Ammon's horn (tissue), 1 donor: ENCODE data around the gene ARHGEF25.

Experiments used
- DNase-seq: peaks from one replicate; pipeline ENCODE4 v3.0.0-alpha.2; 2016; ENCODE audit warnings: low spot score

Gene ARHGEF25

DNA sequence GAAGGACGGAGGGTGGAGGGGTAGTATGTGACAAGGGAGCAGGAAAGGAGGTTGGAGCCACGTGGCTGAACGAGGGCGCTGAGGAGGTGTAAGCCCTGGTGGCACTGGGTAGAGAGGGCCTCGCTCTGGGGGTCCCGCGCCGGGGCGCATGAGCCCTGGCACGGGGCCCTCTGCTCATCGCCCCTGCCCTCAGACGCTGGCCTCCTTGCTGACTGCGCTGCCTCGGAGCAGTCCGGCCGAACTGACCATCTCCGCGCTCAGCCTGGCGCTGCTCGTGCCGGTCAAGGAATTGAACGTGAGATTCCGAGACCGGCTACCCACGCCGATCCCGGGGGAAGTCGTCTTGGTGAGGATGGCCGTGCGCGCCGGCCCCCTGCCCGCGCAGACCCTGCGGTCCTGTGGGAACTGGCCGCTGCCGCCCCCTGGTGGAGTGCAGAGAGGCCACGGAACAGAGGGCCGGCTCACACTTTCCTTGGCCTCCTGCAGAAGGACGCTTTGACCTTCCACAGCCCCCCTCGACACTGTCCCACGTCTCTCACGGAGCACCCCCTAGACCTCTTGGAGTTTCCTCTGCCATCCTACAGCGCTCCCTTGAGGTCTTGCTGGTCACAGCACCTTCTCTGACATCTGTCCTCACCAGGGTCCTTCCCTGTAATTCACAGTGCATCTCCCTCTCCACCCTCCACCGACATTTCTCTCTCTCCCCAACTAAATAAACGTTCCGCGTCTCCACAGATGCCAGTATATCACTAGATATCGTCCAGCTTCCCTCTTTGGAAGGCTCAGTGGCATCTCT is 10.5 kb downstream of the ARHGEF25 start:
- DNase-seq: peak; percentile 62

GRCh38 chr12:57622293-57623245 is 11.3 kb downstream of the ARHGEF25 start:
- DNase-seq: peak; percentile 1

- DNase-seq: no peak
Measured at GRCh38 chr12:57623385-57623784, 12.2 kb downstream of the ARHGEF25 start.

GRCh38 chr12:57623811-57624390 is 12.7 kb downstream of the ARHGEF25 start:
- DNase-seq: no peak

DNA sequence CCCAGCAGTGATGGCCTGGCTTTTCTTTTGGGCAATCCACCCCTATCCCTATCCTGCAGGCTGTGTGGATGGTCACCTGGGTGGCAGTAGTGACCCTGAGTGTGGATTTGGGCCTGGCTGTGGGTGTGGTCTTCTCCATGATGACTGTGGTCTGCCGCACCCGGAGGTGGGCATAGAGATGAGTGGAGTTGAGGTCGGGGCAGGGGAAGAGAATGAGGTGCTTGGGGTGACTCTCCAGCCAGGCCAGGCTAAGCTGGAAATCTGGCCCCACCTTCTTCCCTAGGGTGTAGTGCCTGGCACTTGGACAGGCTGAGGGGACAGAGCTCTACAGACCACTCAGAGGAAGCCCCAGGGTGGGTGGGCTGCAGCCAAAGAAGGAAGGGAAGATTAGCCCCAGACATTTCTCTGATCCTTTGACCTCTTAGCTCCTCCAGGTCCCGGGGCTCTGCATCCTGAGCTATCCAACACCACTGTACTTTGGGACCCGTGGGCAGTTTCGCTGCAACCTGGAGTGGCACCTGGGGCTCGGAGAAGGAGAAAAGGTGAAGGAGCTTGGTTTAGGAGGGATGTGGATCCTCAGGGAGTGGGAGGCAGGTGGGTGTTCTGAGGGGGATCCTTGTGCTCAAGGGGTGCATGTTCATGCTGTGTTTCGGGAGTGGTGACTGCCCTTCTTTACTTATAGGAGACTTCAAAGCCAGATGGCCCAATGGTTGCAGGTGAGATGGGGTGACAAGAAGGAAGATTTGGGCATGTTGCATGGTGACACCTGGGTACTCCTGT is 13.4 kb downstream of the ARHGEF25 start:
- DNase-seq: no peak

GRCh38 chr12:57625261-57626032 is 14.2 kb downstream of the ARHGEF25 start:
- peak; percentile 1 for DNase-seq

DNA sequence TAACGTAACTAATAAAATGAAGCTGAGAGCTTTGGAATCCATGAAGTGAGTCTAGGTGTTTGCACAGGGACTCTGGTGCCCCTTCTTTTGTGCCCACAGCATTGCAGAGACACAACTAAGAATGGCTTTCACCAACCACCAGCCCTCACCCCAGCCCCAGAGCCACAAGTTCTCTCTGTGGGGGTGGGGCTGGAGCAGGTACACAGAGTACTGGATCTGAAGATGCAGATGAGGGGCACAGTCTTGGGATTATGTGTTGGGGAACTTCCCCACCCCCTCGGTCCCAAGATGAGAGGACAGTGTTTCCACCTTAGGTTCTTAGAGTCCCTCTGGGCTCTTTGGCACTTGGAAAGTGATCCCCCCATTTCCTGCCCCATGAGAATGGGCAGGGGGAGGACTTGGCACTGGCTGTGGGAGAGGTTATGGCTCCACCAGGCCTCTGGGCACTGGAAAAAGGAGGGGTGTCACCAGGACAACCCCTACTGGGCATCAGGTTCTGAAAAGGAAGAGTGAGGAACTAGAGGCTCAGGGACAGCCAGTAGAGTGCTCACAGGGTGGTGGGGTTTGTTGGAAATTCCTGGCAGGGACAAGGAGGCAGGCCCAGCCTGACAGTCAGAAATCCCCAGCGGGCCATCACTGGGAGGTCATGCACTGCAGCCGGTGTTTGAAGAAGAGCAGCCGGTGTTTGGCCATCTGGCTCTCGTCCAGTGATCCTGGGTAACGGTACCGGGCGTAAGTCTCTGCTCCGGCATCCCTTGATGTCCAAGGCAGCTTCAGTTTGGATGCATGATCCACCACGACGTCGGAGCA is 15.1 kb downstream of the ARHGEF25 start:
- peak; percentile 1 for DNase-seq

- peak; percentile 1 for DNase-seq
Measured at GRCh38 chr12:57626921-57627445, 15.7 kb downstream of the ARHGEF25 start.

- peak; percentile 16 for DNase-seq
Measured at GRCh38 chr12:57627501-57628279, 16.5 kb downstream of the ARHGEF25 start.

DNA sequence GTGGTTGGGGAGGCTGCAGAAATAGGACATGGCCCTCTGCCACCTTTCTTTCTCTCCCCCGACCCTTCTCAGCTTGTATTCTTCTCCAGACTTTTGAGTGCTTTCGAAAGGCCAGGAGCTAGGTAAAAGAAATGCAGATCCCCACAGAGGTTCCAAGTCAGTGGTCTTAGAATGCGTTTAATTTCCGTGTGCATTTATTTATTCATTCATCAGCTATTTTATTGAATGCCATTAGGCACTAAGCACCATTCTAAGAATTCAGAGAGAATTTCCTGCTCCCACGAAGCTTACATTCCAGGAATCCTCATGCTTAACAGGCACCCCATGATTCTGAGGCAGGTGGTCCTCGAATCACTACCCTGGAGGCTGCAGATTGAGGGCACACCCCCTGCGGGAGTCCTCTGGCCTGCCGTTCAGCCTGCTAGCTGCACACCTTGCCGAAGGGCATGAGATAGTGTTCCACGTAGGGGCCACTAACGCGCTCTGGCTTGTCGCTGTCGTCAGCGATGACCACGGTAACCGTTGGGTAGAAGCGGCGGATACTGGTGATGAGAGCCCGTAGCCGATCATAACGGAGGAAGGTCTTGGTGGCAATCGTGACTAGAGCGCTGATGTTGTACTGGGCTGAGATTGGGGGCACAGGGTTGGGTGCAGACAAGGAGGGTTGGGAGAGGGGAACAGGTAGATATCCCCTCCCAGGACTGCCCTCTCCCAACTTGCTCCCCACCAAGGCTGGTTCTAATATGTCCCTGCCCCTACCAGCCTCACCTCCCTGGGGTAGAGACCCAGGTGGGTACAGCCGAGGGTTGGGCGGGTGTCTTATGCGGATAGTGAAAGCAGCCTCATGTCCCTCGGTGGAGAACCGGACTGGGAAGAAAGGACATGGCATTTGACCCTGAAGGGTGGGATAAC is 17.3 kb downstream of the ARHGEF25 start:
- DNase-seq: no peak

DNA sequence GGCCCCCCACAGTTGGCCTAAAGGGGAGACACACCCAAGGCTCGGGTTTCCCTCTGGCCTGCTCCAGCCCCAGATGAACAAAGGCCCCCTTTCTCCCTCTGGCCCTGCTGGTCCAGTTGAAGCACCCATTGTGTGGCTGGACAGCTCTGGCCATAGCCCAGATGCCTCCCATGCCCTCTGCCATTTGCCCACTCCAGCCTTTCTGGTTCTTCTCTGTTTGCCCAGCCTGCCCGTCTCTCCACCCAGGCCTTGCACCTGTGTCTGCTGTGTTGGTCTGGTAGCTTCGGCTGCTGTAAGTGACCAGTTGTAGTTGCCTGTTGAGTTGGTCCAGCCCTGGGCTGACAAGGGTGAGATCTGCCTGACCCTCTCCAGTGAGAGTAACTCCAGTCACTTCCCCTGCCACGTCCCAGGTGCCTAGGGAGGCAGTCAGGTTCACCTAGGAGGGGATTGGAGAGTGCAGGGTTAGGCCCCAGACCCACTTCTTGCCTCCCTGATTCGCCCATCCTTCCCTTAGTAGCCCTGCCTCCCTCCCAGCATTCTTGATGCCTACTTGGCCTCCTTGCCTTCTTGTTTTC is 18.7 kb downstream of the ARHGEF25 start:
- peak; percentile 79 for DNase-seq

- no peak for DNase-seq
Measured at GRCh38 chr12:57630891-57631433, 19.7 kb downstream of the ARHGEF25 start.

DNA sequence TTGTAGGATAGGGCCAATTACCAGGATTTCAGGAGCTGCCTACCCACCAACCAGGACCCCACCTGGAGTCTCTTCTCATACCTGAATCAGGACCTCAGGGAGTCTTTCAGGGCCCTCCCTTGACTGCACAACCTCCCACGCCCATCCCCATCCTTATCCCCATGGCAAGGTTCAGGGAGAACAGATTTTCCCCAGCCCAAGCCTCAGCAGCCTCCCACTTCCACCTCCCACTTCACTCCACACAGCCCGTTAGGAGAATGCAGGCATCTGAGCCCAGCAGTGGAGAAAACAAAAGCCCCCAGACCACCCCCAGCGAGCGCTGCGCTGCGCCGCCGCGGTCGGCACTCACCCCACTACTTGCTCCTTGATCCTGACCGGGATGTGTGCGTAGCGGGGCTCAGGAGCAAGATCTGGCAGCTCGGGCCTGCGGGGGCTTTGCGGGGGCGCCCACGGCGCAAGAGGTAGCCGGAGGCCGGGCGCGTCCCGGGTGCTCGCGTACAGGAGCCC is 20.4 kb downstream of the ARHGEF25 start:
- DNase-seq: no peak

DNA sequence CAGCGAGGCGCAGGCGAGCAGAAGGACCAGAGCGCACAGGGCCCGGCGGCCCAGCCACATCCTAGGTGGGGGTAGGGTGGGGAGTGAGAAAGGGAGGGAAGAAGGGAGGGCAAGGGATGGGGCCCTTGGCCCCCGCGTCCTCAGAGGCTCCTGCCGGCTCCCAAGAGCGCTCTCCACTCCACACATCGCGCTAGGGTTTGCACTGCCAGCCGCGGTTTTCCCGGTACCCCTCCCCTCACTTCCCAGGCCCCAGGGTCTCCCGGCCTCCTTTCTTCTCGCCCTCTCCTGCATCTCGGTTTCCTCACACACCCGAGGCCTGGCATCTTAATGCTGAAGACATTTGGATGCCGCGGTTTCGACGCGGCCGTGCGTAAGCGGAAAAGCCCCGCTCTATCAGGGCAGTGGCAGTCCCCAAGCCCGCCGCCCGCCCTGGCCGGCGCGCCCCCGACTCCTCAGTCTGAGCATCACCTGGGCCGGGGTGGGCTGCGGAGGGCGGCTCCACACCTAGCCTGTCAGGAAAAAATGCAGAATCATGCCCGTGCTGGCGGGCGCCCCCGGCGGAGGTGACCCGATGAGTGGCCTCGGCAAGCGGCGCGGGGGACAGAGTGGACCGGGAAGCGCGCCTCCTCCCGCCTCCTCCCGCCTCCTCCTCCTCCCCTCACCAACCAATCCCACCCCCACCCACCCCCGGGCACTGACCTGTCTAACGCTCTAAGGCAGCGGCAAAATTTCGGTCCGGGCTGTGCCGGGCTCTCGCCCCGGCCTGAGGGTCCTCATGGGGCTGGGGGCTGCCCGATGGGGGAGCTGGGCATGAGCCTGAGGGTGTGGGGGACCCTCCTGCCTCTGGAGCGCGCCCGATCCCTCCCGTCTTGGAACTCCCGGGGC is 21.1 kb downstream of the ARHGEF25 start:
- DNase-seq: no peak

GRCh38 chr12:57632958-57633840 is 22.0 kb downstream of the ARHGEF25 start, which contains the start of gene B4GALNT1:
TSS of gene B4GALNT1 (minus strand) at chr12:57633201. CDS start at chr12:57632132, 1,069 bp downstream.
- DNase-seq: peak; percentile 64
